Loucy (cell line): Measurements from ENCODE around the gene MYEOV.

ENCODE experiments used
- CTCF ChIP-seq: fragments of 200-600 bp; sonication (generic); conservative IDR thresholded peaks from 2 replicates; pipeline ENCODE4 v1.5.1; 2014; ENCODE audit warnings: mild to moderate bottlenecking, antibody characterized with exemption, low read length
- EZH2phosphoT487 ChIP-seq: fragments of 200-600 bp; IDR thresholded peaks from 2 replicates; pipeline ENCODE4 v1.6.1; 2018; ENCODE audit warnings: antibody characterized with exemption, mild to moderate bottlenecking, moderate library complexity, borderline replicate concordance

DNA sequence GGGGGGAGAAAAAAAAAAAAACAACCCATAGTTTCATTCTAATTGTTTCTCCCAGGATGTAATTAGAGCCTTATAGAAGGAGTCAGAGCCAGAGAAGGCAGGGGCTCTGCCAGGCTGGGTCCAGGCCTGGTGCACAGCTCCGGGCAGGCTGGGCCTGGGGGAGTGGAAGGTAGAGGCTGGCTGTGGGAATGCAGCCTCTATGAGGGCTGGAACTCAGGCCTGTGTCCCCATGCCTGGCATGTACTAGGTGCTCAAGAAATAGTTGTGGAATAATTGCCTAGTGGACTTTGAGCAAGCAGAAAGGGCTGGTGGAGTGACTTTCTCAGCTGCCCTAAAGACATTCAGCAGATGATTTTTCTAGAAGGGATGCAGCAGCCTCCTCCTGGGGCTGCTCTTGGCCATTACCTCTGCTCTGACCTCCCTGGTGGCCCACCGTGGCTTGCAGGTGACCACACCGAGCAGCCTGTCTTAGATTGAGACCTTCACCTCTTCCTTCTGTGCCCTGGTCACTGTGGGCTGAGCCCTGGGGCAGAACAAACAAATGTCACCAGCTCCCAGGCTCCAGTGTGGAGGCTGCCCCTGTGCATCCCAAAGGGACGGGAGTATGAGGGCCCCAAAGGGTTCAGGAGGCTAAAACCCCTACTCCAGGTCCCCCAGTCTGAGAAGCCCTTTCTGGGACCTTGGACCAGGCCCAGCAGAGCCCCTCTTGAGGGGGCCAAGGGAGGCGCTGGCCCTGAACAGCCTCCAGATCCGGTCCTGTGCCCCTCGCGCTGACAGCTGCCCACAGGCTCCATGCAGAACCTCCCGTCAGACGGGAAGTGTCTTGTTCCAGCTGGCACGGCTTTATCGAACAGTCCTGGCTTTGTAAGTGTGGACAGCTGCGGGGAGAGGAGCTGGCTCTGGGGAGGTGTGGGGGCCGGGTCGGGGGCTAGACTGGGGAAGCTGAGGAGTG is 18.8 kb downstream of the MYEOV start:
- TF ChIP-seq CTCF (no peak), EZH2phosphoT487 (no peak)
